Vagina (tissue), 2 donors: ENCODE data around the gene AUP1. TPM values are rescaled to one million over a fixed set of nuclear protein-coding genes. Genes with fewer than 3 reads are reported as not detected.

Source experiments
- DNase-seq, 2 donors: peaks; one replicate each; pipeline ENCODE4 v3.0.0-alpha.2; 2017; ENCODE audit errors: extremely low spot score in 2 of 2
- H3K27ac ChIP-seq: fragments of 200-600 bp; sonication (generic); one replicate; pipeline ENCODE4 v1.5.1; 2019
- H3K27me3 ChIP-seq: fragments of 200-600 bp; sonication (generic); one replicate; pipeline ENCODE4 v1.5.1; 2019
- H3K36me3 ChIP-seq, 2 donors: fragments of 200-600 bp; sonication (generic); one replicate each; pipeline ENCODE4 v1.5.1; 2017 to 2019
- H3K4me1 ChIP-seq: fragments of 200-600 bp; sonication (generic); one replicate; pipeline ENCODE4 v1.5.1; 2019
- H3K4me3 ChIP-seq, 2 donors: fragments of 200-600 bp; sonication (generic); 1 replicate in 1 of 2; 2 replicates in 1 of 2; pipeline ENCODE4 v1.5.1; 2016 to 2019
- H3K9me3 ChIP-seq: fragments of 200-600 bp; sonication (generic); one replicate; pipeline ENCODE4 v1.5.1; 2019
- CTCF ChIP-seq, 3 experiments: fragments of 450-650 bp in 2 of 3; fragments of 200-600 bp in 1 of 3; sonication (generic) in 1 of 3; IDR thresholded peaks; one replicate each; pipeline ENCODE4 v1.5.1; 2017 to 2019; ENCODE audit warnings: antibody characterized with exemption in 3 of 3, mild to moderate bottlenecking in 2 of 3, moderate library complexity in 2 of 3
- POLR2A ChIP-seq, 2 donors: fragments of 450-650 bp; IDR thresholded peaks; one replicate each; pipeline ENCODE4 v1.6.1; 2017; ENCODE audit warnings: antibody characterized with exemption in 2 of 2, mild to moderate bottlenecking in 2 of 2, moderate library complexity in 2 of 2
- POLR2AphosphoS5 ChIP-seq, 2 donors: sonication (generic); formaldehyde crosslinking; IDR thresholded peaks; one replicate each; pipeline ENCODE4 v1.9.0; 2017; ENCODE audit warnings: antibody characterized with exemption in 2 of 2, mild to moderate bottlenecking in 2 of 2, low read depth in 1 of 2; ENCODE audit not compliant: insufficient read depth in 1 of 2
- intact Hi-C: fragments of 100-400 bp; cut with DNase I; formaldehyde crosslinking; loops from one replicate; pipeline ENCODE4 v1.15.1; 2023
- total RNA-seq: library from RNA; depleted of rRNA; stranded (reverse); fragments of >200 nt; gene quantifications from one replicate; pipeline ENCODE4 v1.2.3, GENCODE V29; 2016

The AUP1 gene
- total RNA-seq, 1 donor from 2014 or later: 124 TPM

GRCh38 chr2:74497777-74498499, 31.6 kb downstream of the AUP1 start:
- DNase-seq: no peak
- H3K27ac ChIP-seq: no peak overlapping the region
- no peak for TF ChIP-seq CTCF (IDR thresholded peaks at IDR 0.05)
- TF ChIP-seq POLR2A (IDR thresholded peaks at IDR 0.05): no peak
- no peak for TF ChIP-seq POLR2AphosphoS5 (IDR thresholded peaks at IDR 0.05; ENCODE audit: insufficient read depth in 1 of 2, low read depth in 1 of 2)

GRCh38 chr2:74496997-74497776, 32.3 kb downstream of the AUP1 start:
- Histone ChIP-seq H3K36me3 (peaks cover 0 to 21% of the 10 kb centered on the region in 2 donors), H3K4me1 (peaks cover 28% of the 10 kb centered on the region), H3K27ac (no peak overlapping the region), H3K9me3 (no peaks in the 10 kb centered on the region), H3K27me3 (peaks cover 10% of the 10 kb centered on the region), H3K4me3 (peak overlapping the region in 1 of 2 donors; percentile 40)
- DNase-seq: no peak
- intact Hi-C loops: no loop called here
- no peak for TF ChIP-seq POLR2AphosphoS5 (IDR thresholded peaks at IDR 0.05; ENCODE audit: insufficient read depth in 1 of 2, low read depth in 1 of 2)
- no peak for TF ChIP-seq CTCF (IDR thresholded peaks at IDR 0.05)
- TF ChIP-seq POLR2A (IDR thresholded peaks at IDR 0.05): no peak

More at GRCh38 chr2:74497777-74498499, 31.6 kb downstream of the AUP1 start:
- H3K36me3 ChIP-seq: peaks cover 0 to 14% of the 10 kb centered on the region in 2 donors
- peaks cover 10% of the 10 kb centered on the region for H3K27me3 ChIP-seq
- intact Hi-C loops: no loop called here
- H3K9me3 ChIP-seq: no peaks in the 10 kb centered on the region
- peaks cover 35% of the 10 kb centered on the region for H3K4me1 ChIP-seq
- peak overlapping the region; percentile 21 to 40 for H3K4me3 ChIP-seq

DNA sequence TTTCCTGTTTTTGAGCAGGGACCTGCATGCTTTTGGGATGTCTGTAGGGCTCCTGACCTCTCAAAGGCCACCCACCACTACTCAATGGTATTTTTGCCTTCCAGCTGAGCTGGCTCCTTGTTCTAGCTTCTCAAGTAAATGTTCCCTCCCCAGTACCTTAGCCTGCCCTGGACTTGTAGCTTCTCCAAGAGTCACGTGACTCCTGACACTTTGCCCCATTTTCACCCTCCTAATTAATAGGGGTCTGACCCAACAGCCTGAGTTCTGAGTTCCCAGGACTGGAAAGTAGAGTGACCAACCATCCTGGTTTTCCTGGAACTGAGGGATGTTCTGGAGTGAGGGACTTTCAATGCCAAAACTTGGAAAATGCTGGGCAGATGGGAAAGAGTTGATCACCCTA, 34.1 kb downstream of the AUP1 start:
- no peak overlapping the region for H3K27ac ChIP-seq
- DNase-seq: no peak
- H3K4me1 ChIP-seq: peaks cover 26% of the 10 kb centered on the region
- peaks cover 0 to 39% of the 10 kb centered on the region in 2 donors for H3K36me3 ChIP-seq
- TF ChIP-seq POLR2A (IDR thresholded peaks at IDR 0.05) (no peak), POLR2AphosphoS5 (IDR thresholded peaks at IDR 0.05; ENCODE audit: insufficient read depth in 1 of 2, low read depth in 1 of 2) (no peak), CTCF (IDR thresholded peaks at IDR 0.05) (no peak)
- no peaks in the 10 kb centered on the region for H3K9me3 ChIP-seq
- intact Hi-C loops: no loop called here
- peaks cover 10% of the 10 kb centered on the region for H3K27me3 ChIP-seq
- no peak overlapping the region for H3K4me3 ChIP-seq

DNA sequence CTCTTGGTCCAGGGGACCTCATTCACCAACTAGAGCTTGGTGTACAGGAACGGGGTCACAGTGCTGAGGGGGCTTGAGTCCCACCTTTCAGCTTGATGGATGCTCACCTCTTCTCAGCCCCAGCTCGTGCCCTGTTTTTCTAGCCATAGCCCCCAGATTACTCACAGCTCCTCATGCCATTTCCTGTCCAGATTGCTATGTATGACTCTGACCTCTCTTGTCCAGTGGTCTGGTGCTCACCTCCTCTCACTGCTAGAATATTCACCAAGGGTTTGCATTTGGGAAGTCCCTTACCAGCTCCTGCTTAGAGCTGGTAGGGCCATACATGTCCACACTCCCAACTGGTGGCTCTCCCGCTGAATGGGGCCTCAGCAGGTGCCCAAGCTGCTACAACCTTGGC, 36.0 kb downstream of the AUP1 start:
- no peaks in the 10 kb centered on the region for H3K9me3 ChIP-seq
- no peak for DNase-seq
- H3K27ac ChIP-seq: no peak overlapping the region
- no peak overlapping the region for H3K4me3 ChIP-seq
- intact Hi-C loops: no loop called here
- H3K36me3 ChIP-seq: peaks cover 0 to 44% of the 10 kb centered on the region in 2 donors
- H3K4me1 ChIP-seq: peaks cover 13% of the 10 kb centered on the region
- H3K27me3 ChIP-seq: peaks cover 4% of the 10 kb centered on the region
- TF ChIP-seq POLR2A (IDR thresholded peaks at IDR 0.05) (no peak), CTCF (IDR thresholded peaks at IDR 0.05) (no peak), POLR2AphosphoS5 (IDR thresholded peaks at IDR 0.05; ENCODE audit: insufficient read depth in 1 of 2, low read depth in 1 of 2) (no peak)
